ENCODE measurements around the gene SAXO2.

- TF ChIP-seq, protein P1, sequence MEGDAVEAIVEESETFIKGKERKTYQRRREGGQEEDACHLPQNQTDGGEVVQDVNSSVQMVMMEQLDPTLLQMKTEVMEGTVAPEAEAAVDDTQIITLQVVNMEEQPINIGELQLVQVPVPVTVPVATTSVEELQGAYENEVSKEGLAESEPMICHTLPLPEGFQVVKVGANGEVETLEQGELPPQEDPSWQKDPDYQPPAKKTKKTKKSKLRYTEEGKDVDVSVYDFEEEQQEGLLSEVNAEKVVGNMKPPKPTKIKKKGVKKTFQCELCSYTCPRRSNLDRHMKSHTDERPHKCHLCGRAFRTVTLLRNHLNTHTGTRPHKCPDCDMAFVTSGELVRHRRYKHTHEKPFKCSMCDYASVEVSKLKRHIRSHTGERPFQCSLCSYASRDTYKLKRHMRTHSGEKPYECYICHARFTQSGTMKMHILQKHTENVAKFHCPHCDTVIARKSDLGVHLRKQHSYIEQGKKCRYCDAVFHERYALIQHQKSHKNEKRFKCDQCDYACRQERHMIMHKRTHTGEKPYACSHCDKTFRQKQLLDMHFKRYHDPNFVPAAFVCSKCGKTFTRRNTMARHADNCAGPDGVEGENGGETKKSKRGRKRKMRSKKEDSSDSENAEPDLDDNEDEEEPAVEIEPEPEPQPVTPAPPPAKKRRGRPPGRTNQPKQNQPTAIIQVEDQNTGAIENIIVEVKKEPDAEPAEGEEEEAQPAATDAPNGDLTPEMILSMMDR (IDR thresholded peaks at IDR 0.05; ENCODE audit: low read depth, low read length): no peak
- TF ChIP-seq EZH2phosphoT487 (IDR thresholded peaks at IDR 0.05; ENCODE audit: low read depth): no peak
Observed at GRCh38 chr15:82305621-82306048, 43.0 kb downstream of the SAXO2 start.

Data from OCI-LY3 (cell line).